ENCODE data around the gene IRAK4. TPM values are rescaled to one million over a fixed set of nuclear protein-coding genes. Genes with fewer than 3 reads are reported as not detected.

Gene IRAK4
- total and polyA plus RNA-seq, 7 donors: 11.1 to 34.3 (median 24.5) TPM

- Histone ChIP-seq H3K36me3 (no peaks in the 10 kb centered on the region), H3K27me3 (no peaks in the 10 kb centered on the region), H3K27ac (peak overlapping the region in 3 of 4 donors; percentile 95 to 96 (median 95)), H3K4me1 (peaks cover 0 to 33% (median 26%) of the 10 kb centered on the region in 4 donors), H3K4me3 (no peak overlapping the region), H3K9me3 (no peaks in the 10 kb centered on the region)
- 90% methylated on average over 3 of the region's 3 CpGs for WGBS, 2 donors
- no peak for TF ChIP-seq POLR2AphosphoS5 (IDR thresholded peaks at IDR 0.05)
- TF ChIP-seq EP300 (IDR thresholded peaks at IDR 0.05): no peak
- no peak for TF ChIP-seq POLR2A (IDR thresholded peaks at IDR 0.05)
- TF ChIP-seq, protein P1, sequence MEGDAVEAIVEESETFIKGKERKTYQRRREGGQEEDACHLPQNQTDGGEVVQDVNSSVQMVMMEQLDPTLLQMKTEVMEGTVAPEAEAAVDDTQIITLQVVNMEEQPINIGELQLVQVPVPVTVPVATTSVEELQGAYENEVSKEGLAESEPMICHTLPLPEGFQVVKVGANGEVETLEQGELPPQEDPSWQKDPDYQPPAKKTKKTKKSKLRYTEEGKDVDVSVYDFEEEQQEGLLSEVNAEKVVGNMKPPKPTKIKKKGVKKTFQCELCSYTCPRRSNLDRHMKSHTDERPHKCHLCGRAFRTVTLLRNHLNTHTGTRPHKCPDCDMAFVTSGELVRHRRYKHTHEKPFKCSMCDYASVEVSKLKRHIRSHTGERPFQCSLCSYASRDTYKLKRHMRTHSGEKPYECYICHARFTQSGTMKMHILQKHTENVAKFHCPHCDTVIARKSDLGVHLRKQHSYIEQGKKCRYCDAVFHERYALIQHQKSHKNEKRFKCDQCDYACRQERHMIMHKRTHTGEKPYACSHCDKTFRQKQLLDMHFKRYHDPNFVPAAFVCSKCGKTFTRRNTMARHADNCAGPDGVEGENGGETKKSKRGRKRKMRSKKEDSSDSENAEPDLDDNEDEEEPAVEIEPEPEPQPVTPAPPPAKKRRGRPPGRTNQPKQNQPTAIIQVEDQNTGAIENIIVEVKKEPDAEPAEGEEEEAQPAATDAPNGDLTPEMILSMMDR (IDR thresholded peaks at IDR 0.05): no peak
- intact Hi-C loops (cut with DNase I): no loop called here
- no peak for DNase-seq
Measured at GRCh38 chr12:43807386-43807785, 48.6 kb downstream of the IRAK4 start.

DNA sequence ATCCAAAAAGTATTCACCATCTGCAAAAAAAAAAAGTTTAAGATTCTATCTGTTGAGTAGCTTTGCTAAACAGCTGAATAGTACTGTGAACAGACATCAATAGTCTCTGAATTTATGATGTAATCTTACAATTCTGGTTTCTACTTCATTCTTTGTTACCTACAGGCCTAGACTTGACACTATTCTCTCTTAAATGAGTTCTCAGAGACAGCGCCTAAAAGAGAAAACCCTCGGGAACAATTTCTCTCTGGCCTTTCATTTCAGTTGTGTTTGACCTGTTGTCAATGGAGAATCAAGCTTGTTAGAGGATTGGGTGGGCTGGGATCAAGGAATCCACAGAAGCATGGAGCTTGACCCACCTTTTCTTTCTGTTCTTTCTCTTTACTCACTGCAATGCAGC, 53.3 kb downstream of the IRAK4 start:
- Histone ChIP-seq H3K27ac (no peak overlapping the region), H3K4me3 (no peak overlapping the region), H3K27me3 (no peaks in the 10 kb centered on the region), H3K36me3 (no peaks in the 10 kb centered on the region), H3K4me1 (peaks cover 0 to 1% (median 0%) of the 10 kb centered on the region in 4 donors), H3K9me3 (no peaks in the 10 kb centered on the region)
- TF ChIP-seq POLR2AphosphoS5 (IDR thresholded peaks at IDR 0.05): no peak
- TF ChIP-seq POLR2A (IDR thresholded peaks at IDR 0.05): no peak
- TF ChIP-seq, protein P1 (IDR thresholded peaks at IDR 0.05): no peak
- TF ChIP-seq EP300 (IDR thresholded peaks at IDR 0.05): no peak
- intact Hi-C loops (cut with DNase I): no loop called here
- WGBS, 2 donors: 93% methylated on average over 2 of the region's 2 CpGs
- no peak for DNase-seq

DNA sequence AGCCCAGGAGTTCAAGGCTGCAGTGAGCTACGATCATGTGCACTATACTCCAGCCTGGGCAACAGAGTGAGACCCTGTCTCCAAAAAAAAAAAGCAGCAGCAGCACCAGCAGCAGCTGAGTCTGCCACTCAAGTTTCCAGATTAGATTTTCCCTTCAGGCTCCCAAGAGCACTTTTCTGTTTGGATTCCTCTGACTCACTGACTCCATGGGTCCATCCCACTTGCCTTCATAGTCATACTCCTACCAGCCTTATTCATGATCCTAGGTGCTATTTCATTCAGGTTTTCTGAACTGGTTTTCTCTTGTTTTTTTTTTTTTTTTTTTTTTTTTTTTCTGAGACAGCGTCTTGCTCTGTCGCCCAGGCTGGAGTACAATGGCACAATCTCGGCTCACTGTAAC, 54.2 kb downstream of the IRAK4 start:
- intact Hi-C loops (cut with DNase I): no loop called here
- no peak overlapping the region for H3K4me3 ChIP-seq
- H3K27ac ChIP-seq: no peak overlapping the region
- H3K9me3 ChIP-seq: no peaks in the 10 kb centered on the region
- TF ChIP-seq POLR2AphosphoS5 (IDR thresholded peaks at IDR 0.05) (no peak), POLR2A (IDR thresholded peaks at IDR 0.05) (no peak), EP300 (IDR thresholded peaks at IDR 0.05) (no peak)
- no peaks in the 10 kb centered on the region for H3K36me3 ChIP-seq
- H3K4me1 ChIP-seq: no peaks in the 10 kb centered on the region
- 95 to 97% methylated on average over 4 of the region's 4 CpGs for WGBS, 2 donors
- no peaks in the 10 kb centered on the region for H3K27me3 ChIP-seq
- no peak for DNase-seq

- intact Hi-C loops (cut with DNase I): no loop called here
- WGBS, 2 donors: 13 to 56% methylated on average over 3 of the region's 3 CpGs
- Histone ChIP-seq H3K36me3 (no peaks in the 10 kb centered on the region), H3K27ac (no peak overlapping the region), H3K9me3 (no peaks in the 10 kb centered on the region), H3K4me1 (no peaks in the 10 kb centered on the region), H3K27me3 (peaks cover 0 to 3% (median 0%) of the 10 kb centered on the region in 3 donors), H3K4me3 (no peak overlapping the region)
- DNase-seq: no peak
- TF ChIP-seq POLR2AphosphoS5 (IDR thresholded peaks at IDR 0.05) (no peak), EP300 (IDR thresholded peaks at IDR 0.05) (no peak), POLR2A (IDR thresholded peaks at IDR 0.05) (no peak)
- TF ChIP-seq, protein P1 (IDR thresholded peaks at IDR 0.05): no peak
Measured at GRCh38 chr12:43815416-43815815, 56.7 kb downstream of the IRAK4 start.

DNA sequence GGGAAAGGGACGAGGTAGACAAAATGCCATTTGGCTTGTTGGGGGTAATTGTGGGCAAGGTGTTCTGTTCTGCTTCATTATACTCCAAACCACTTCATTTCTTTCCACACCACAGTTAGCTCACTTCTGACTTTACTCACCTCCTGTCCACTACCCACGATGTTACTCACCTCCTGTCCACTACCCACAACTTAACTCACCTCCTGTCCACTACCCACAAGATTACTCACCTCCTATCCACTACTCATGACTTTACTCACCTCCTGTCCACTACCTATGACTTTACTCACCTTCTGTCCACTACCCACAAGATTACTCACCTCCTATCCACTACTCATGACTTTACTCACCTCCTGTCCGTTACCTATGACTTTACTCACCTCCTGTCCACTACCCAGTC, 57.4 kb downstream of the IRAK4 start:
- Histone ChIP-seq H3K27me3 (peaks cover 0 to 3% (median 0%) of the 10 kb centered on the region in 3 donors), H3K9me3 (no peaks in the 10 kb centered on the region), H3K4me1 (no peaks in the 10 kb centered on the region), H3K27ac (no peak overlapping the region), H3K36me3 (no peaks in the 10 kb centered on the region), H3K4me3 (no peak overlapping the region)
- intact Hi-C loops (cut with DNase I): no loop called here
- TF ChIP-seq EP300 (IDR thresholded peaks at IDR 0.05) (no peak), POLR2A (IDR thresholded peaks at IDR 0.05) (no peak), POLR2AphosphoS5 (IDR thresholded peaks at IDR 0.05) (no peak)
- TF ChIP-seq, protein P1 (IDR thresholded peaks at IDR 0.05): no peak
- no peak for DNase-seq
- WGBS, 2 donors: 52 to 76% methylated on average over 3 of the region's 3 CpGs
